ENCODE data around the gene HYDIN.
"Not testable (repeated sequence)": the region's sequence is repeated elsewhere in the genome, so short reads cannot be mapped to it uniquely, and the experiment has no call there.

GRCh38 chr16:70960169-70960568 is 270.4 kb downstream of the HYDIN start:
- TF ChIP-seq EZH2phosphoT487 (IDR thresholded peaks at IDR 0.05; ENCODE audit: borderline replicate concordance); REST (IDR thresholded peaks at IDR 0.05; ENCODE audit: low read depth): not testable (repeated sequence)
